Measurements from ENCODE around the gene ALDH1L2.

ALDH1L2 gene

GRCh38 chr12:105120551-105120950 is 36.3 kb upstream of the ALDH1L2 start:
- H3K36me3 ChIP-seq (ENCODE audit: control insufficient read depth in 2 of 2, insufficient read depth in 1 of 2, low read length in 2 of 2): peaks cover 65 to 91% of the 10 kb centered on the region in 2 experiments
- POLR2A ChIA-PET: no interaction called here
- CTCF ChIA-PET: interaction anchor here (0.6 kb wide), 1 partner anchor 57 kb away, joined by 3 read pairs; no protein-coding TSS in a partner anchor
- no peak overlapping the region for H3K4me3 ChIP-seq (ENCODE audit: low read depth, low read length)
- no peaks in the 10 kb centered on the region for H3K4me1 ChIP-seq (ENCODE audit: control insufficient read depth, insufficient read depth, low read length)
- H3K27ac ChIP-seq (ENCODE audit: extremely low read depth, low read depth, low read length): no peak overlapping the region
- H3K9me3 ChIP-seq (ENCODE audit: control insufficient read depth, insufficient read depth, low read depth, low read length): no peaks in the 10 kb centered on the region
- TF ChIP-seq ZNF280C (tag by site-specific recombination; IDR thresholded peaks at IDR 0.05): no peak
- TF ChIP-seq ZNF692 (tag by site-specific recombination; IDR thresholded peaks at IDR 0.05): no peak
- TF ChIP-seq YY1 (tag by site-specific recombination; IDR thresholded peaks at IDR 0.05): no peak
- TF ChIP-seq GLIS2 (tag by site-specific recombination; IDR thresholded peaks at IDR 0.05): no peak
- no peak for TF ChIP-seq ZNF544 (tag by site-specific recombination; IDR thresholded peaks at IDR 0.05)
- TF ChIP-seq ZNF571 (tag by site-specific recombination; IDR thresholded peaks at IDR 0.05): no peak
- TF ChIP-seq ZNF211 (tag by site-specific recombination; IDR thresholded peaks at IDR 0.05; ENCODE audit: low read depth): no peak
- no peak for TF ChIP-seq PATZ1 (tag by site-specific recombination; IDR thresholded peaks at IDR 0.05)
- TF ChIP-seq ZNF513 (tag by site-specific recombination; IDR thresholded peaks at IDR 0.05): no peak
- no peak for TF ChIP-seq KLF1 (tag by site-specific recombination; IDR thresholded peaks at IDR 0.05)
- TF ChIP-seq ZNF837 (tag by site-specific recombination; IDR thresholded peaks at IDR 0.05): no peak
- TF ChIP-seq ZNF148 (tag by site-specific recombination; IDR thresholded peaks at IDR 0.05; ENCODE audit: borderline replicate concordance): no peak
- TF ChIP-seq KLF8 (tag by site-specific recombination; IDR thresholded peaks at IDR 0.05): no peak
- no peak for TF ChIP-seq ZNF266 (tag by site-specific recombination; IDR thresholded peaks at IDR 0.05; ENCODE audit: low read depth)
- TF ChIP-seq ZNF146 (tag by site-specific recombination; IDR thresholded peaks at IDR 0.05): no peak

GRCh38 chr12:105116969-105117368 is 32.7 kb upstream of the ALDH1L2 start:
- TF ChIP-seq ZNF354C (tag by site-specific recombination; IDR thresholded peaks at IDR 0.05; ENCODE audit: borderline replicate concordance, low read depth) (no peak), HOXD13 (CRISPR knock-in tag; IDR thresholded peaks at IDR 0.05; ENCODE audit: borderline replicate concordance) (no peak), PRDM4 (tag by site-specific recombination; IDR thresholded peaks at IDR 0.05) (no peak), ZBTB17 (tag by site-specific recombination; IDR thresholded peaks at IDR 0.05) (no peak), KLF9 (tag by site-specific recombination; IDR thresholded peaks at IDR 0.05; ENCODE audit: low read depth) (no peak), MEIS1 (CRISPR knock-in tag; IDR thresholded peaks at IDR 0.05; ENCODE audit: borderline replicate concordance) (no peak), BCL6B (tag by site-specific recombination; IDR thresholded peaks at IDR 0.05) (no peak)
- ChIA-PET CTCF (interaction anchor here (1.1 kb wide), 1 partner anchor 735 kb away, joined by 3 read pairs; no protein-coding TSS in a partner anchor), POLR2A (no interaction called here)
- H3K27ac ChIP-seq (ENCODE audit: extremely low read depth, low read depth, low read length): no peak overlapping the region
- no peaks in the 10 kb centered on the region for H3K9me3 ChIP-seq (ENCODE audit: control insufficient read depth, insufficient read depth, low read depth, low read length)
- peaks cover 52 to 77% of the 10 kb centered on the region in 2 experiments for H3K36me3 ChIP-seq (ENCODE audit: control insufficient read depth in 2 of 2, insufficient read depth in 1 of 2, low read length in 2 of 2)
- no peak overlapping the region for H3K4me3 ChIP-seq (ENCODE audit: low read depth, low read length)
- H3K4me1 ChIP-seq (ENCODE audit: control insufficient read depth, insufficient read depth, low read length): peaks cover 3% of the 10 kb centered on the region; the same call in 1 of the 2 replicates

Data from HEK293 (cell line).